NK-92 (cell line): ENCODE results near the gene DCC.

Source experiments
- DNase-seq: peaks from one replicate; lab custom pipeline; 2025; ENCODE audit not compliant: unreplicated experiment; lab: John Stamatoyannopoulos, UW

Gene DCC

GRCh38 chr18:52577795-52578194 is 237.8 kb downstream of the DCC start:
- DNase-seq, result no peak

GRCh38 chr18:52582061-52582460 is 242.1 kb downstream of the DCC start:
- DNase-seq, result no peak

GRCh38 chr18:52582516-52582915 is 242.5 kb downstream of the DCC start:
- DNase-seq, result no peak

GRCh38 chr18:52588931-52589330 is 248.9 kb downstream of the DCC start:
- DNase-seq, result no peak

- DNase-seq, result no peak
Measured at GRCh38 chr18:52596748-52597435, 256.9 kb downstream of the DCC start.

GRCh38 chr18:52598921-52599320 is 258.9 kb downstream of the DCC start:
- DNase-seq, result no peak

DNA sequence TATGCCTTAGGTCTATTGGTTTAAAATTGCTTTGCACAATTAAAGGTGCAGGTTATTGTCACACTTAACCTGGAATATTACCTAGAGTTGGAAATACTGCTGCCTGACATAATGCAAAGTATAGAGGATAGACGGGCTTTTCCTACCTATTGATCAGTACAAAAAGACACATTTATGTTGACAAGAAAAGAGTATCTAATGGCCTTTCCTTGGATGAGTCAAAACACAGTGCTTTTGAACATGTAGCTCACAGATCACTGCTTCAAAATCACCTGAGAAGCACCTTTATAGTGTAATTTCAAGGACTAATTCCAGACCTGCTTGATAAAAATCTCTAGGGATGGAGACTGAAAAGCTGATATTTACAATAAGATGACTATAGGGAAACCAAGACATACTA is 262.8 kb downstream of the DCC start:
- no peak for DNase-seq

DNA sequence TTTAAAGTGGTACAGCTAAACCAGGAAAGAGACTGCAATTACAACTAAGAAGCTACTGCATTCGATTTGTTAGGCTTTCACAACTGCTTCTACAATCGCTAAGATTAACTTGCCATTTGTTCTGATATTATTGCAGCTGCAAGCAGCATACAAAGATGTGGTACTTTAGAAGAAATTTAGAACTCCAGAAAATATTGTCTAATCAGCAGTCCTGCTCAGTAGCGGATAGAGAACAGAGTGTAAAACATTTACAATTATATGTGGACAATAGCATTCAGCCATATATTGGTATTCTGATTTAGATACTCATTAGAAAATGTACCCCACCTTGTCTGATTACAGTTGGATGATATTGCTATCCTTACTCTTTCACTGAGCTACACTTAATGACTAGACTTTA is 265.3 kb downstream of the DCC start:
- DNase-seq, result no peak

DNA sequence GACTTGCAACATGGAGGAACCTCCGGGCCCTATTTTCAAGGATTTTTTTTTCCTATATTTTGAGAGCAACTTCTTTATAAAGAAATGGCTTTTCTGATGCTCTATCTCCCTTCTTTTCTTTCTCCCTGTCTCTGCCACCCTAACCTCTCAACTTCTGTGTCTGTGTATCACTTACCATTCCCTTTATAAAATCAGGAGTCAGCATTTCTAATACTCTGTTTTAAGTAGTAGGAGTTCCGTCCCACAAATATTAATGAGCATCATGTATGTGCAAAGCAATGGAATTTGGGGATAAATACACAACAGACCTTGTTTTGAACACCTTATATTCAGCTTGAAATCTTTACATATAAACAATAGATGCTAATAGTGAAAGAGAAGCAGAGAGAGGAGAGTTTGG is 268.0 kb downstream of the DCC start:
- no peak for DNase-seq

DNA sequence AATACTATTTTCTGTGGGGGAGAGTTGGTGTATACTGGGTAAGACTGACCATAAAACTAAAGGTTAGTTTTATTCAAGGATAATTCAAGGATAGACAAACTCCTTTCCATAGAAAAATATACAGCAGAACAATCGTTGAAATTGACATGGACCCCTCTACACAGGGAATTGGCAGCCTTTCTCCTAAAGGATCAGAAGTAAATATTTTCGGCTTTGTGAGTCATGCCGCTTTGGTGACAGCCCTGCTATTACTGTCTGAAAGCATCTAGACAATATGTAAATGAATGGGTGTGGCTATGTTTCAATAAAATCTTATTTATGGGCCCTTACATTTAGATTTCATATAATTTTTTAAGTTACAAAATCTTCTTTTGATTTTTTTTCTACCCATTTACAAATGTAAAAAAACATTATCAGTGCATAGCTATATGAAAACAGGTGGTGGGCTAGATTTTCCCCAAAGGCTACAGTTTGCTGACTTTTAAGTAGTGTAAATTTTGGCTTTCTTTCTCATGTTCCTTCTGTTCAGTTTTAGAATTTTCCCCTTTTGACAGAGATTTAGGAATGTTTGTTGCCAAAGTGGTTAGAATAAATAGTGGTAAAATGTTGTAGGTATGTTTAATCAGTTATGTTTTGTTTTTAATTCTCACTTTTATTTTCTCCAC is 270.6 kb downstream of the DCC start:
- DNase-seq, result no peak

DNA sequence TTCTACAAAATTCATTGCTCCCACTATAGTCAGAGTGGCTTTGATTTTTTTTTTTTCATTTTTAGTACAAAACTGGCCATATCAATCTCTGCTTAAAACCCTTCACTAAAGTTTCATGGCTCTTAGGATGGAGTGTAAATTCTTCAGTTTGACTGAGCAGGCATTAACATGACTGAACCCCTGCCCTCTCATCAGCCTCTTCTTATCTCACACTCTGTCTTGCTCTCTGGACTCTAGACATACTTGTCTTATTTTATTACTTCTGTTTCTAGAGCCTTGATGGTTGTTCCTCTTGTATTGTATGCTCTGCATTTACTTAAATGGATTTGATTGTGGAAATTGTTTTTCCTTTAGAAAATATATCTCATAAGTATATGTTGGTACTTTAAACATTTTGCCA is 272.4 kb downstream of the DCC start:
- no peak for DNase-seq

GRCh38 chr18:52615321-52615720 is 275.3 kb downstream of the DCC start:
- no peak for DNase-seq

DNA sequence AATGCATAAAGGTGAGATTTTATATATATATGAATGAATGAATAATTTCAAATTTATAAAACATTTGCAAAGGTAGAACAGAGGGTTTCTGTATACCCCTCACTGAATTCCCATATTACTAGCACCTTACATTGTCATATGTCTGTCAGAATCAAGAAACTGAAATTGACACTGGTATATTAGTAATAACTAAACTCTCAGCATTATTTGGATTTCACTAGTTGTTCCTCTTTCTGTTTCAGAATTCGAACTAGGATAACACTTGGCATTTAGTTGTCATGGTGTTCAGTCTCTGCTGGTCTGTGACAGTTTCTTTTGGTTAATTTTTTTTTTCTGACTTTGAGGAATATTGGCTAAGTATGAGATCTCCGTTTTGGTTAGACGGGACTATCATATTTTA is 275.9 kb downstream of the DCC start:
- DNase-seq, result no peak

DNA sequence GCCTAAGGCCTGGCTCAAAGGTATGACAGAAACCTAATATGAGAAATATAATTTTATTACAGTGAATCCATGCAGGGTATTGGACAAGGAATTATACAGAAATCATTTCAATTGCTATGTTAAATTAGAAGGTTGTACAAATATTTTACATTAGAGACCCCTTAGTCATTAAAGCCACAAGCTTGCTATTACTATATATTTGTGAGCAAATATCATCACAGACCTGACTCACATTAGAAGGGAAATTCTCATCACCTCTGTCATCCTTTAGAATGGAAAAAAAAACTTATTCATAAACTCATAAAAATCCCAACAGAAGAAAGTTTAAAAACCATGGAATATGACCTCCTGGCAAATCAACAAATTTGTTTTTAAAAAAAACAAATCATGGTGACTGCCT is 277.9 kb downstream of the DCC start:
- DNase-seq, result no peak

GRCh38 chr18:52620926-52621439 is 281.0 kb downstream of the DCC start:
- no peak for DNase-seq

GRCh38 chr18:52624702-52625101 is 284.7 kb downstream of the DCC start:
- DNase-seq, result no peak

DNA sequence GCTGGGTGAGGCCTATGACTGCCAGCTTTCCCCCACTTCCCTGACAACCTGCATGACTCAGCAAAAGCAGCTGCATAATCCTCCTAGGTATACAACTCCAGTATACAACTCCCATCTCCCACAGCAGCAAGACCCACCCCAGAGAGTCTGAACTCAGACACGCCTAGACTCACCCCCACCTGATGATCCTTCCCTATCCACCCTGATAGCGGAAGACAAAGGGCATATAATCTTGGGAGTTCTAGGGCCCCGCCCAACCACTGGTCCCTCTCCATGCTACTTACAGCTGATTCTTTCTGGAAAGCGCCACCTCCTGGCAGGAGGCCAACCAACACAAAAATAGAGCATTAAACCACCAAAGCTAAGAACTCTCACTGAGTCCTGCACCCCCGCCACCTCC is 296.5 kb downstream of the DCC start:
- no peak for DNase-seq

- no peak for DNase-seq
Measured at GRCh38 chr18:52648201-52648600, 308.2 kb downstream of the DCC start.

GRCh38 chr18:52652391-52652790 is 312.4 kb downstream of the DCC start:
- DNase-seq, result no peak

GRCh38 chr18:52657043-52657805 is 317.2 kb downstream of the DCC start:
- DNase-seq, result no peak

DNA sequence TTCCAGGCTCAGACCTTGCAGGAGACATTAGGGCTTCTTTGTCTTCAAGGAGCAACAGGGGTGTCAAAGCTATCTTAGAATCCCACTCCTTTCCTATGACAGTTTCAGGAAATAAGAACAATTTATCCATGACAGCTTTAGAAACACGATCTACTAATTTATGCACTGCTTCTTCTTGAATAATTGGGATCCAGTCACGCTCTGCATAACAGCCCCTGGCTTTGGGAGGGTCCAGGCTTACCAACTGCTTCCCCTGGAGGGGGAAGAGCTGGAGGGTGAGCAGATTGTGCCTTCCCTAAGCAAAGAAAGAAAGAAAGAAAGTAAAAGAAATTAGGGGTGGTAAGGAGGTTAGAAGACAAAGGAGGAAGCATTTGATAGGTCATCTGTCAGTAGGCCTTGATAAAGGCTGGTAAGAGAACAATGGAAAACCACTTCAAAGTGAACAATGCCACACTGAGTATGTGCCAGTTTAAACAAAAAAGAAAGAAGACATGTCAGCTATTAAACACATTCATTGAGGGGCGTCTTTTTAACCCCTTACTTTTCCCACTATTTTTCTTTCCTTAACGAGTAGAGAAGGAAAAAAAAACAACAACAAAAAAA is 327.6 kb downstream of the DCC start:
- DNase-seq, result no peak

GRCh38 chr18:52670896-52671295 is 330.9 kb downstream of the DCC start:
- no peak for DNase-seq
